ENCODE measurements around the gene SWSAP1.
A peak's percentile ranks its signal among the peaks of the same experiment; 100 is the strongest.
"Not testable (repeated sequence)": the region's sequence is repeated elsewhere in the genome, so short reads cannot be mapped to it uniquely, and the experiment has no call there.

SWSAP1 gene

DNA sequence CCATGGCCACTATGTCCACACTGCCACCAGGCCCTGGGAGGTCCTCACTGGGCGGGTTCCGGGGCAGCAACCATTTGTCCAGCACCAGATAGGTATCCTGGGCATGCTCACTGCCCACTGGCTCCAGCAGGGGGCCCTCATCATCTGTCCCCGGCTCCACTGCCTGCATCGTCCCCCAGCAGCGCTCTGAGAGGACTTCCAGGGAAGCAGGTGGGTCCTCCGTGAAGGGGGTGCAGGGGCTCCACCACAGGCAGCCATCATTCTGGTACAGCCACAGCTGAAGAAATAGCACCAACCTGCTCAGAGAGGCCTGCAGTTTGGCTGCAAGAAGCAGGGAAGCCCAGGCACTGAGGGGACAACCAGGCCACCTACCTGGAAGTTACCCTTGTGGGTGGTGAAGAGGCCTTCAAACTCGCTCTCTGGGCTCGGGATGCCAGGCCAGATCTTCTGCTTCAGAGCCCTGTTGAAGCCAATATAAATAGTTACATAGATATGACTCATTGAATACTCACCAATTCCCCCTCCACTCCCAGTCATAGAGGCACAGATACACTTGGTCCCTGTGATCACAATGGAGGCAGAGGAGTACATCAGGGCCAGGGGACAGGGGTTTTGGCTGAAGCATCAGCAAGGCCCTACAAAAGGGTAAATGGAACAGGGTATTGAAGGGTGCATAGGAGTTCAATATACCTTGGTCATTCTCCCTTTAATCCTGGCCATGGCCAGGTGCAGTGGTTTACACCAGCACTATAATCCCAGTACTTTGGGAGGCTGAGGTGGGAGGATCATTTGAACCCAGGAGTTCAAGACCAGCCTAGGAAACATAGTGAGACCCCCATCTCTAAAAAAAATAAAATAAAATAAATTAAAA, 4.1 kb downstream of the SWSAP1 start:
- no peak for DNase-seq (ENCODE audit: low read depth)

DNA sequence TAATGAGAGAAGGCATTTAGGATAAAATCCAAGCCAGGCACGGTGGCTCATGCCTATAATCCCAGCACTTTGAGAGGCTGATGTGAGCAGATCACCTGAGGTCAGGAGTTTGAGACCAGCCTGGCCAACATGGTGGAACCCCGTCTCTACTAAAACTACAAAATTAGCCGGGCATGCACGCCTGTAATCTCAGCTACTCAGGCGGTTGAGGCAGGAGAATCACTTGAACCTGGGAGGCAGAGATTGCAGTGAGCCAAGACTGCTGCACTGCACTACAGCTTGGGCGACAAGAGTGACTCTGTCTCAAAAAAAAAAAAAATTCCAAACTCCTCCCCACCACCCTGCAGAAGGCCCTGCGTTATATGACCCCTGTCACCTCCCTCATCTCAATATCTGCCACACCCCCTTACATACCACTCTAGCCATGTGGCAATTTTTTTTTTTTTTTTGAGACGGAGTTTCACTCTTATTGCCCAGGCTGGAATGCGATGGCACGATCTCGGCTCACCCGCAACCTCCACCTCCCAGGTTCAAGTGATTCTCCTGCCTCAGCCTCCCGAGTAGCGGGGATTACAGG, 4.9 kb downstream of the SWSAP1 start:
- DNase-seq (ENCODE audit: low read depth) = not testable (repeated sequence)

DNA sequence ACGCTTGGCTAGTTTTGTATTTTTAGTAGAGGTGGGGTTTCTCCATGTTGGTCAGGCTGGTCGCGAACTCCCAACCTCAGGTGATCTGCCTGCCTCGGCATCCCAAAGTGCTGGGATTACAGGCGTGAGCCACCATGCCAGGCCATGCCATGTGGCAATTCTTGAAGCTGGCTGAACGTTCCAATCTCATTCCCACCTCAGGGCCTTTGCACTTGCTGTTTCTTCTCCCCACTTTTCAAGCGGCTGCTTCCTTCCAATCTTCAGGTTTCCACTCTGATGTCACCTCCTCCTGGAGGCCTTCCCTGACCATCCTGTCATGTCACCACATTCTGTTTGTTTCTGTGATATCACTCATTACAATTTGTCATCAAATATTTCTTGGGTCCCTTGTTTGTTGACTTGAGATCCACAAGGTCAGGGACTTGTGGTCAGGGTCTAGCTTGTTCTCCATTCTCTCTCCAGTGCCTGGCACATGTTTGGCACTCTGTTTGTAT, 5.4 kb downstream of the SWSAP1 start:
- no peak for DNase-seq (ENCODE audit: low read depth)

- DNase-seq (ENCODE audit: low read depth) = peak; percentile 93
Measured at GRCh38 chr19:11380653-11381537, 6.4 kb downstream of the SWSAP1 start.

- DNase-seq (ENCODE audit: low read depth) = no peak
Measured at GRCh38 chr19:11382898-11383705, 8.6 kb downstream of the SWSAP1 start.

DNA sequence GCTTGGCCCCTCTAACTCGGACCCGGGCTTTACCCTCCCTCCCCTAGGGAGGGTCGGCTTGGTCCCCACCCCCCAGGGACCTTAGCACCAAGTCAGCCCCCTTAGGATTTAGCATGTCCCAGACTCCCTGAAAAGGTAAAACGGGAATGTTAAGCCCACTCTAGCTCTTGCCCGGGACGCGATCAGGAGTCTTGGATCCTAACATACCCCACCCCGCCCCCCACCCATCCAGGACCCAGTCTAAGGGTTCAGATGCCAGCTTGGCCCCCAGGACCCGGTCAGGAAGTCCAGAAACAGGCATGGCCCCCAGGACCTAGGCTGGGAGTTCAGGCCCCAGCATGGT, 9.2 kb downstream of the SWSAP1 start:
- DNase-seq (ENCODE audit: low read depth) = no peak

- DNase-seq (ENCODE audit: low read depth) = no peak
Measured at GRCh38 chr19:11384778-11385129, 10.3 kb downstream of the SWSAP1 start.

GRCh38 chr19:11387162-11388034, 12.9 kb downstream of the SWSAP1 start:
- DNase-seq (ENCODE audit: low read depth) = no peak

GRCh38 chr19:11390359-11390758, 15.9 kb downstream of the SWSAP1 start:
- no peak for DNase-seq (ENCODE audit: low read depth)

GRCh38 chr19:11390933-11391680, 16.6 kb downstream of the SWSAP1 start:
- DNase-seq (ENCODE audit: low read depth) = no peak

DNA sequence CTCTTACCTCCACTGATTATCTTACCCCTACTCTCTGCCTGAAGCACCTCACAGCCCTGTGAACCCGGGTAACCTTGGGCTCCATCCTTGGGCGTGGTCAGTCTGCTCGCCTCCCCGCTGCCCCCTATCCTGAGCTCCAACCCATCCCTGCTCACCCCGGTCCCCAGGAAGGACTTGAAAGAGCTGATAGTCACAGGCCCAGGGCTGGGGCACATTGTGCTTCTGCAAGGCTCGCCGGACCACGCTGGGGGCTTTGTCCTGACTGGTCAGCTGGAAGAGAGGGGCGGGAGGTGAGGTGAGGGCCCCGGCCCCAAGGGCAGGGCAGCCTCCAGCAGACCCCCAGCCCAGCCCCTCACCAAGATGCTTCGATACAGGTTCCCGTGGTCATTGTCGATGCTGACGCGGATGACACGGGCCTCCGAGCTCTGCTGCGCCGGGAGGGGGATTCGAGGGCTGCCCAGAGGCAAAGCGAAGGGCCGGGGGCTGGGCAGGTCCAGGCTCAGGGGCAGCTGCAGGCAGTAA, 22.7 kb downstream of the SWSAP1 start:
- DNase-seq (ENCODE audit: low read depth) = no peak

DNA sequence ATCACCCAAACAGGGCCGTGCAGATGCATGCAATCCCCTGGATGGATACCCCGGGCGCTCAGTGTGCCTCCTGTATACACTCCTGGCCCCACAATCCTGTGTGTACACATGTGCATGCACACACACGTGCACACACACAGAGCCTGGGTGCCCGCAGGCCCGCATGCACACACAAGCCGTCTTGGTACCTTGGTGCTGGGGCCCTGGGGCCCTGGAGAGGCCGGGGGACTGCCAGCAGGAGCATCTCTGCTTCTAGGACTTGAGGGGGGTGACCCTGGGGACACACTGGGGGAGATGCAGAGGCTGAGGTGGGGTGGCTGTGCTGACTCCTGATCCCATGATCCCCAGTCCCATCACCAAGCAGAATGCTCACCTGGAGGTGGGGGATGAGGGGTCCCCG, 25.2 kb downstream of the SWSAP1 start:
- DNase-seq (ENCODE audit: low read depth) = no peak

DNA sequence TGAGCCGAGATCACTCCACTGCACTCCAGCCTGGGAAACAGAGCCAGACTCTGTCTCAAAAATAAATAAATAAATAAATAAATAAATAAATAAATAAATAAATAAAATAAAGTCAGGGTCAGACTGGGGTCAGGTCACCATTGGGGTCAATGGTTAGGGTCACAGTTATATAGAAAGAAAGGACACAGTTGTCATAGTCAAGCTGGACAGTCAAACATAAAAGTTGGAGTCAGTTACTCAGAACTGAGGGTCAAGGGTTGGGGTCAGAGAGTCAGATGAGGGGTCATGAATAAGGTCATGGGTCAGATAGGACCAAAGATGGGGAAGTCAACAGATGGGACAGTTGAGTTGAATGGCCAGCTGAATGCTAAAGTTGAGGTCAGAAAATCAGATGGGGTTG, 26.3 kb downstream of the SWSAP1 start:
- DNase-seq (ENCODE audit: low read depth) = no peak

DNA sequence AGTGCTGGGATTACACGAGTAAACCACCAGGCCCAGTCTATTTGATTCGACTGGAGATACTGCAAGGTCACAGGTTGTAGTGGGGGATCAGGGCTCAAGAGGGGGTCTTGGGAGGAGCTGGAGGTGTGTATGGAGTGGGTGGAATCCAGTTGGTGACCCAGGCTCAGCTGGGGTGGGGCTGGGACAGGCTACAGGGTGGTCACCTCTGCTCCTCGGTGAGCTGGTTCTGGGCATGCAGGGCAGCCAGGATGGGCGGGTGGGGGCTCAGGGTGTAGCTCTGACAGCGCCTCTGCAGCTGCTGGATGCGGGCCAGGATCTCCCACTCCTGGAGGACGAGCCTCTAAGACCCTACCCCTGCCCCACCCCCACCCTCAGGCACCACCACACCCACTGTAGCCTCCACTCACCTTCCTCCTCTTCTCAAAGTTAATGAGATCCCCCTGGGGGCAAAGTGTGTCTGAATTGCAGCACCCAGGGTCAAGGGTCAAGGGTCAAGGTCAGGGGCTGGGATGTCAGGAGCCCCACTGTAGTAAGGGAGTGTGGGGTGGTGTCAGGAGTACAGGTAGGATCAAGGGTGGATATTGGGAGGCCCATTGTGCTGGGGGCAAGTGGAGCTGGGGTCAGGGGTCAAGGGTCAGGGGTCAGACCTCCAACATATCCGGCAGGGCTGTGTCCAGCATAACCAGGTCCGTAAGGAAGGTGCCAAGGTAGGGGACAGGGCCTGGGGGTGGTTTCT, 27.5 kb downstream of the SWSAP1 start:
- no peak for DNase-seq (ENCODE audit: low read depth)

DNA sequence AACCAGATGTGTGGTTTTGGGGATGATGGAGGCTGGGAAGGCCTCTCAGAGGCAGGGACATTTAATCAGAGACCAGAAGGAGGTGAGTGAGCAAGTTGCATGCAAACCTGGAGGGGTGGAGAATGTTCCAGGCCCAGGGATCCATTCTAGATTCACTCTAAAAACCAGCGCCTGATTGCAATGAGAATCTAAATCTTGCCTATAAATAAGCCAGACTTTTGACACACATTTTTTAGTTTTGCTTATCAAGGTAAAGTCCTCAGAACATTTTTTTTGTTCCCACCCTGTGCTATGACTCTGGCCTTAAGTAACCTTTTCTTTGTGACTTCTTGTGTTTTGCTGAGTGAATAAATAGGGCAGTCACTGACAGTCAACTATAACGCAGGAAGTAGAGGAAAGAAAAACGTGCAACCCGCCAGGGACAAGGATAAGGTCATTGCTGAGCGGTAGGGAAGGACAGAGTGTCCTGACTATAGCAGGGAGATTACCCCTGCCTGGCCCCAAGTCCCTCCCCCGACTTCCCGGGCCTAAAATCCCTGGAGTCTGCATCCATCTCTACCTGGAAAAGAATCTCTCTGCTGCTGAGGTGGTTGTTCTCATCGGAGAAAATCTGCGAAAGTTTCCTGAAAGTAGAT, 30.2 kb downstream of the SWSAP1 start:
- DNase-seq (ENCODE audit: low read depth) = no peak

- DNase-seq (ENCODE audit: low read depth) = no peak
Measured at GRCh38 chr19:11405846-11406643, 31.6 kb downstream of the SWSAP1 start.

DNA sequence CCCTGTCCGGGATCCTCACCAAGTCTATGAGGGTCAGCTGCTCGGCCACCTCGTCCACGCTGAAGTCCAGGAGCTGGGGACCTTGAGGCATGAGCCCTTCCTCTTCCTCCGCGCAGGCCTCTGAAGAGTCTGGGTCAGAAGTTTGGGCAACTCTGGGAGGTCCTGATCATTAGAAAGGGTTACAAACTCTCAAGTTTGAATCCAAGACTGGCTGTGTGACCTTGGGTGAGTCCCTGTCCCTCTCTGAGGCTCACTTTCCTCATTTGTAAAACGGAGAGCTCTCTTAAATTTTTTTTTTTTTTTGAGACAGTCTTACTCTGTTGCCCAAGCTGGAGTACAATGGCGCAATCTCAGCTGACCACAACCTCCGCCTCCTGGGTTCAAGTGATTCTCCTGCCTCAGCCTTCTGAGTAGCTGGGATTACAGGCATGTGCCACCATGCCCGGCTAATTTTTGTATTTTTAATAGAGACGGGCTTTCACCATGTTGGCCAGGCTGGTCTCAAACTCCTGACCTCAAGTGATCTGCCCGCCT, 32.3 kb downstream of the SWSAP1 start:
- not testable (repeated sequence) for DNase-seq (ENCODE audit: low read depth)

DNA sequence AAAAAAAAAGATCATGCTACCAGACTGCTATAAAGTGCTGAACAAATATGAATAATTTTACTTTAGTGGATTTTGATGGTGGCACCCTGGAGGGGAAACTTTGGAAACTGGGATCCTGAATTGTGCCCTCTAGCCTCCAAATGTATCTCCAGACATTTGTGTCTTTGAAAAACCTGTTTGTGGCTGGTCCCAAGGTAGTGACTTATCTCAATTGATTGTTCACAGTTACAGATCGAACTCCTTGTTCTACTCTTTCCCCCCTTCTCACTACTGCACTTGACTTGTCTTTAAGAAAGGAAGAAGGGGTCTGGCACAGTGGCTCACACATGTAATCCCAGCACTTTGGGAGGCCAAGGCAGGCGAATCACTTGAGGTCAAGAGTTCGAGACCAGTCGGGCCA, 34.1 kb downstream of the SWSAP1 start:
- DNase-seq (ENCODE audit: low read depth) = no peak
